Measurements from ENCODE around the gene PPP4R2. TPM values are rescaled to one million over a fixed set of nuclear protein-coding genes. Genes with fewer than 3 reads are reported as not detected.
A peak's percentile ranks its signal among the peaks of the same experiment; 100 is the strongest.

The PPP4R2 gene
- total RNA-seq, 1 experiment from 2014 or later: 53.7 TPM

DNA sequence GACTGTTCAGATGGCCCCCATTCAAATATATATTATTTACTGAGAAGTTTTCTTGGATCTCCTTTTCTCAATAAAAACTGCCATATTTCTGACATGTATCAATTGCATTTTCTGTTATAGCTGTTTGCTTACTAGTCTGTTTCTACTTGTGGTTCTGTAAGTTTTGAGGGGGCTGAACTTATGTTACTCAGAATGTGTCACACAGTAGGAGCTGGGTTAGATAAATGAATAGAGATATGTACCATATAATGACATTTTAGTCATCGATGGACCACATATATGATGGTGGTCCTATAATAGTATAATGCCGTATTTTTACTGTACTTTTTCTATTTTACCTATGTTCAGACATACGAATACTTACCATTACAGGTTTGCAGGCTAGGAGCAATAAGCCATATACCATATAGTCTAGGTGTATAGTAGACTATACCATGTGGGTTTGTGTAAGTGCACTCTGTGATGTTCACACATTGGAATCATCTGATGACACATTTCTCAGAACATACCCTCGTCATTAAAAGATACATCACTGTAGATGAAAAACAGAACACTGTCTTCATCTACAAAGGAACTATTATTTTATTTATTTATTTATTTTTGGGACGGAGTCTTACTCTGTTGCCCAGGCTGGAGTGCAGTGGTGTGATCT, 22.3 kb downstream of the PPP4R2 start:
- Histone ChIP-seq H3K9me3 (replicated peaks) (no peaks in the 10 kb centered on the region), H3K27me3 (replicated peaks) (no peaks in the 10 kb centered on the region), H3K36me3 (peaks cover 9% of the 10 kb centered on the region; the same call in 1 of the 2 replicates), H3K4me1 (replicated peaks) (no peaks in the 10 kb centered on the region), H3K27ac (no peak overlapping the region), H3K4me3 (no peak overlapping the region)
- no peak for DNase-seq (ENCODE audit: low read depth in 1 of 2, low spot score in 2 of 2)

DNA sequence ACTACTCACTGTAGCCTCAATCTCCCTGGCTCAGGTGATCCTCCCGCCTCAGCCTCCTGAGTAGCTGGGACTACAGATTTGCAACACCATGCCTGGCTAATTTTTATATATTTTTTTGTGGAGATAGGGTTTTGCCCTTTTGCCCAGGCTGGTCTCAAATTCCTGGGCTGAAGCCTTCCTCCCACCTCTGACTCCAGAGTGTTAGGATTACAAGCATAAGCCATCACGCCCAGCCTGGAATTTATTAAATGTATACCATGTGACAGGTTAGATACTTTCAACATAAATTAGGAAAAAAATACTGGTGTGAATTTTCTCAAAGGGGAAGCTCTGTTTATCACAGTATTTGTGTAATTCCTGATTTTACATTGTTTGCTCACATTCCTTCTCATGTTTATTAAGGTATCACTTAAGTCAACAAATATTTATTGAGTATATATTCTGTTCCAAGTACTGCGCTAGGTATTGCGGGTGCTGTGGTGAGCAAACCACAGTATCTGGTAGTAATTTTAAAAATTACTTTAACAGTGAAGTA, 24.8 kb downstream of the PPP4R2 start:
- Histone ChIP-seq H3K4me3 (no peak overlapping the region), H3K27me3 (replicated peaks) (no peaks in the 10 kb centered on the region), H3K9me3 (replicated peaks) (no peaks in the 10 kb centered on the region), H3K36me3 (peaks cover 9% of the 10 kb centered on the region; the same call in 1 of the 2 replicates), H3K4me1 (replicated peaks) (peaks cover 15% of the 10 kb centered on the region; the same call in 1 of the 2 replicates), H3K27ac (no peak overlapping the region)
- no peak for DNase-seq (ENCODE audit: low read depth in 1 of 2, low spot score in 2 of 2)

DNA sequence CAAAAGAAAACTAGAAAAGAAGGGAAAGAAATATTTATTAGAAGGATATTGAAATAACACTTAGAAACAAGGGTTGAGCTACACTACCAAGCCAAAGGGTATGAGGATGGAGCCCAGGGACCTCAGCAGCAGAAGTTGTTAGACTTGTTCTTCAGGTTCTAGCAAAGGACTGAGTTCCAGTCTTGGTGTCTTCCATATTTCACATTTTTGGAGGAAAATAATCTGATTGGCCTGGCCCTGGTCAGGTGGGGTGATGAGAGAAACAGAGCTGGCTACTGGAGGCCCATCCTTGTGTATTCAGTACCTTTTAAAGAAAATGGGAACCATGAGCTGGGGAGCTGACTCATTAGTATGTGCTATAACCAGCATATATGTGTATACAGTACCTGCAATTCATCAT, 28.2 kb downstream of the PPP4R2 start:
- Histone ChIP-seq H3K4me1 (replicated peaks) (peaks cover 28% of the 10 kb centered on the region), H3K4me3 (no peak overlapping the region), H3K36me3 (peaks cover 8% of the 10 kb centered on the region; the same call in 1 of the 2 replicates), H3K27ac (no peak overlapping the region), H3K27me3 (replicated peaks) (no peaks in the 10 kb centered on the region), H3K9me3 (replicated peaks) (no peaks in the 10 kb centered on the region)
- no peak for DNase-seq (ENCODE audit: low read depth in 1 of 2, low spot score in 2 of 2)

DNA sequence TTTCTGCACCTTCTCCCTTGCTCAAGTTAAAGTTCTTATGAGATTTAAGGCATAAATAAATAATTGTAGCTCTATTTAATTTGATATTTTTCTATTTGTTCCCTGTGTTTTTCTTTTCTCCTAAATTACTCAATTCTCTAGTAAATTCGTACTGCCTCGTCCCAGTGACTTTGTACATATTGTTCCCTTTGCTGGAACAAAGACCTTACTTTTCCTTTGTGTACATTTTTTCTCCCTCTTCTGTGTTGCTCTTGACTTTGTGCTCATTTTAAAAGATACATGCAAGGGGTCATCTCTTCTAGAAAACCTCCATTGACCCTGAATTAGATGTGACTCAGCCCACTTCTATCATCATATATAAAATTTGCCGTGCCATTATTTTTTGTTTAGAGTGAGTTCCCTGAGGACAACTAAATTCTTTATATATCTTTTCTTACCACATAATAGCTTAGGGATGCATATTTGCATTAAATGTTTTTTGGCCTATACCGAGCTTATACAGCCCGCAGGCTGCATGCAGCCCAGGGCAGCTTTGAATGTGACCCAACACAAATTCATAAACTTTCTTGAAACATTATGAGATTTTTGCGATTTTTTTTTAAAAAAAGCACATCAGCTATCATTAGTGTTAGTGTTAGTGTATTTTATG, 29.6 kb downstream of the PPP4R2 start:
- no peaks in the 10 kb centered on the region for H3K27me3 ChIP-seq (replicated peaks)
- H3K27ac ChIP-seq: no peak overlapping the region
- no peaks in the 10 kb centered on the region for H3K9me3 ChIP-seq (replicated peaks)
- DNase-seq (ENCODE audit: low read depth in 1 of 2, low spot score in 2 of 2): no peak
- peaks cover 28% of the 10 kb centered on the region for H3K4me1 ChIP-seq (replicated peaks)
- H3K36me3 ChIP-seq: peaks cover 10% of the 10 kb centered on the region; the same call in 1 of the 2 replicates
- H3K4me3 ChIP-seq: no peak overlapping the region

DNA sequence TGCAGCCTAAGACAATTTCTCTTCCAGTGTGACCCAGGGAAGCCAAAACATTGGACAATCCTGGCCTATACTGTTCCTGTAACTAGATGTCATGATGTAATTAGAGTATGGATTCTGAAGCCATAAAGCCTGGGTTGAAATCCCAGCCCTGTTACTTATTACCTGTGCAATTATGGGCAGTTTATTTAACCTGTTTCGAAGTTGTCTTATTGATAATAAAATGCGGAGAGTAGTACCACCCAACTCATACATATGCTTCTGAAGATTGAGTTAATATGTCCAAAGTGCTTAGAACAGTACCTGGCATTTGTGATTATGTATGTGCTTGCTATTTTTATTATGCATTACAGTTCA, 30.1 kb downstream of the PPP4R2 start:
- Histone ChIP-seq H3K4me1 (replicated peaks) (peaks cover 28% of the 10 kb centered on the region), H3K9me3 (replicated peaks) (no peaks in the 10 kb centered on the region), H3K4me3 (no peak overlapping the region), H3K27ac (no peak overlapping the region), H3K27me3 (replicated peaks) (no peaks in the 10 kb centered on the region), H3K36me3 (peaks cover 10% of the 10 kb centered on the region; the same call in 1 of the 2 replicates)
- DNase-seq (ENCODE audit: low read depth in 1 of 2, low spot score in 2 of 2): no peak

DNA sequence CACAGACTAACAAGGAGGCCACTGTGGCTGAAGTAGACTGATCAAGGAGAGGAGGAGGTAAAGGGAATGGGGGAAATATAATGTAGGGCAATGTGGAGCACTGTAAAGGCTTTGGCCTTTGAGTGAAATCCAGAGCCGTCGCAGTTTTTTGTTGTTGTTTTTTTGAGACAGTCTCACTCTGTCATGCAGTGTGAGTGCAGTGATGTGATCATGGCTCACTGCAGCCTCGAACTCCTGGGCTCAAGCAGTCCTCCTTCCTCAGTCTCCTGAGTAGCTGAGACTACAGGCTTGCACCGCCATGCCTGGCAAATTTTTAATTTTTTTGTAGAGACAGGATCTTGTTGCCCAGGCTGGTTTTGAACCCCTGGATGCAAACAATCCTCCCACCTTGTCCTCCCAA, 32.2 kb downstream of the PPP4R2 start:
- Histone ChIP-seq H3K4me1 (replicated peaks) (peaks cover 28% of the 10 kb centered on the region), H3K9me3 (replicated peaks) (no peaks in the 10 kb centered on the region), H3K27ac (no peak overlapping the region; the same call in 1 of the 2 replicates), H3K4me3 (no peak overlapping the region), H3K36me3 (peaks cover 10% of the 10 kb centered on the region; the same call in 1 of the 2 replicates), H3K27me3 (replicated peaks) (no peaks in the 10 kb centered on the region)
- no peak for DNase-seq (ENCODE audit: low read depth in 1 of 2, low spot score in 2 of 2)

DNA sequence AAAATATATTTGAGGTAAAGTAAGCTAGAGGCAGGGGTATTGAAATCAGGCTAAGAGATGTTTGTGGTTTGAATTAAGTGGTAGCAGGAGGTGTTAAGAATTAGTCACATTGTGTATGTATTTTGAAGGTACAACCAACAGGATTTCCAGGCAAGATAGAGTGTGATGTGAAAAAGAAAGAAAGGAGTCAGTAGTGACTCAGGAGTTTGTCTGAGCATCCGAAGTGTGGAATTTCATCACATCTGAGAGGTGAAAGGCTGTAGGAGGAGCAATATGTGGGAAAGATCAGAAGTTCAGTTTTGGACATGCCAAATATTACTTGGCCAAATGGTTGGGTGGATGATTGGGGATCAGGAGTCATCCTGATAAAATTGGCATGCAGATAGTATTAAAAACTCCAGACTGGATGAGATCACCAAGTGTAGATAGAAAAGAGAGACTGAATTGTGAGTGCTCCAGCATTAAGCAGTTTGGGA, 32.7 kb downstream of the PPP4R2 start:
- peaks cover 28% of the 10 kb centered on the region for H3K4me1 ChIP-seq (replicated peaks)
- DNase-seq (ENCODE audit: low read depth in 1 of 2, low spot score in 2 of 2): peak in 1 of 2 experiments; percentile 40
- no peaks in the 10 kb centered on the region for H3K9me3 ChIP-seq (replicated peaks)
- H3K36me3 ChIP-seq: peaks cover 10% of the 10 kb centered on the region; the same call in 1 of the 2 replicates
- no peak overlapping the region for H3K4me3 ChIP-seq
- no peak overlapping the region; the same call in 1 of the 2 replicates for H3K27ac ChIP-seq
- no peaks in the 10 kb centered on the region for H3K27me3 ChIP-seq (replicated peaks)

DNA sequence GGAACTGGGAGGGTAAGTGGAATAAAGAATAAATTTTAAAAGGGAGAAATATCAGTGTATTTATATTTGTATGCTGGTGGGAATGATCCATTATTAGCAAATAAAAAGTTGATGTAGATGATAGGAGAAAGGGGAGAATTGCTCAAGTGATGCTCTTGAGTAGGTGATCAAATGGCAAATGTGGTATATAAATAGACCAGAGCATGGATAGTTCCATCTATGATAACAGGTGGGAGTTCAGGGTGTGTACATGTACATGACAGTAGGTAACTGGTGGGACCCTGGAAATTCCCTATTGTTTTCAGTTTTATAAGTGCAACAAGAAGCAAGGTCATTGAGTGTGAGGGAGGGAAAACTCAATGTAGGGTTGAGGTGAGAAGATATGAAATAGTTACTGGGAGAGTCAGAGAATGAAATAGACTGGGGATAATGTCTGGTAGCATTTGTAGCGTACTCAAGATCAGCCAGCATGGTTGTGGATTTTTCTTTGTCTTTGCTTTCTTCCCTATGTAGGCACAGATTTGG, 33.5 kb downstream of the PPP4R2 start:
- Histone ChIP-seq H3K27ac (no peak overlapping the region), H3K27me3 (replicated peaks) (no peaks in the 10 kb centered on the region), H3K4me3 (no peak overlapping the region), H3K9me3 (replicated peaks) (no peaks in the 10 kb centered on the region), H3K36me3 (peaks cover 10% of the 10 kb centered on the region; the same call in 1 of the 2 replicates), H3K4me1 (replicated peaks) (peaks cover 21% of the 10 kb centered on the region)
- DNase-seq (ENCODE audit: low read depth in 1 of 2, low spot score in 2 of 2): no peak

DNA sequence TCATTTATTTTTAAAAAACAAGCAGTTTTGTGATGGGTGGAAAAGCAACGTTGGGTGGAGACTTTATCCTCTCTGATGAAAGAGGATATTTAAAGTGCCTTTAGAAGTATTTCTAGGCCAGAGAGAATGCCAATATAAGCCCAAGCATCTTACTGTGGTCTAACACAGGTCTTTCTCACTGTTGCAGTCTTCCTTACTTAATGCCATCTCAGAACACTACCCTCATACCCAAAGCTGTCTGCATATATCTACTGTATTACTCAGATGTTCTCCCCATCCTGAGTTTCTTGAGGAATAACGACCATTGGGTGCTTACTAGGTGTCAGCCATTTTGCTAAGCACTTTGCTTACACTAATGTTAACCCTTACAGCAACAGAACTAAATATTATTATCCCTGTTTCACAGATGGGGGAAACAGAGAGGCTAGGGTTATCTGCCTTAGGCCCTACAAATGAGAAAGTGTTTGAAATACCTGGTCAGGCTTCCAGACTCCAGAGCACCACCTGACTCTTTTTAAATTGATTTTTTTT, 35.0 kb downstream of the PPP4R2 start:
- Histone ChIP-seq H3K36me3 (peaks cover 12% of the 10 kb centered on the region), H3K4me1 (replicated peaks) (peaks cover 23% of the 10 kb centered on the region), H3K4me3 (no peak overlapping the region), H3K27ac (no peak overlapping the region), H3K9me3 (replicated peaks) (no peaks in the 10 kb centered on the region), H3K27me3 (replicated peaks) (no peaks in the 10 kb centered on the region)
- no peak for DNase-seq (ENCODE audit: low read depth in 1 of 2, low spot score in 2 of 2)

DNA sequence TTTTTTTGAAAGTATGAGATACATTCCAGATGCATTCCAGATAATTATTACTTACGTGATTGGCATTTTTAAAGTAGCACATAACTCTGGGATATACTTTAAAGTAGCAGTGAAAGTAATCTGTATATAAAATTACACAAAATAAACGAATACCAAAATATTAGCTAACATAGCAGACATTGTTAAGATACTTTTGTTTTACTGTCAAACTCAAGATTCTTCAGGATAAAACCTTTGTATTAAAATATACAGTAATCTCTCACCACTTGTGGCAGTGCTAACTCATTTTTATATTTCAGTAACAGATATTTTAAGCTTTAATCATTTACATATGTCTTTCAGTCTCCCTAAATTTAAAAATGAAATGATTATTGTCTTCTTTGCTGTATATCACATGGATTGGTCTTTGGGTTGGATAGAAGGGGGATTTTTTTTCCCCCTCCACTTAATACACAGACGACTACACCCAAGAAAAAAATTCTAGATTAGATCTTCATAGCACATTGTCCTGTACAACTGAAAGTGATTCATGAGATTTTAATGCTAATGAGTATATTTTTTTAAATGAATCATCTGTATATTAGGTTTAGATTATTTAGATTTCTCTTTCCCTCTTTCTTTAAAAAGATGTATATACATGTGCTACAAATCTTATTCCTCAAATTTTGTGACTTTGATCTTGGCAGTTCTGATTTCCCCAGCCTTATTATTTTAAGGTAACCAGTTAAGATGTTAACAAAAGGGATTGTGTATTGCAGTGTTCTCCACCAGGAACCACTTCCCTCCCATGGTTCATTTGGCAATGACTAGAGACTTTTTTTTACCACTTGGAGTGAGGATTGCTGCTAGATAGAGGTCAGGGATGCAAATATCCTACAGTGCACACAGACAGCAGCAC, 40.3 kb downstream of the PPP4R2 start:
- Histone ChIP-seq H3K27ac (peak overlapping the region; percentile 41), H3K4me1 (replicated peaks) (peaks cover 30% of the 10 kb centered on the region), H3K9me3 (replicated peaks) (no peaks in the 10 kb centered on the region), H3K27me3 (replicated peaks) (no peaks in the 10 kb centered on the region), H3K36me3 (peaks cover 18% of the 10 kb centered on the region), H3K4me3 (no peak overlapping the region)
- DNase-seq (ENCODE audit: low read depth in 1 of 2, low spot score in 2 of 2): peak in 1 of 2 experiments; percentile 55

DNA sequence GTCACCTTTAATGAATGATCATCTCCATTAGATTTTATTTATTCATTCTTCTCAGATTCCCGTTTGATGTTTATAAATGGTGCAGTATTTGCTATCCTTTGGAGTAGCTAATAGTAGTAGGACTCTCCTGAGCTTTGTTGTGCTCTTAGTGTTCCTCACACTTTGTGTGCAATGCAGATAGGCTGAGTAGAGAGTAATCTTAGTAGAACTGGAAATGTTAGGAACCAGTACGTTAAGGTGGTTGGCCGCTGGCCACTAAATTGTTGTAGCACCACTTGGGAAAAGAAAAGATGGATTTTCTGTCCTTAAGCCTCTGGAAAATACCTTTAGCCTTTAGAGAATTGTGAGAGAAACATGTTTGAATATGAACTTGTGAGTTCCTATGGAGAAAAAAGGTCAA, 44.9 kb downstream of the PPP4R2 start:
- peaks cover 22% of the 10 kb centered on the region for H3K4me1 ChIP-seq (replicated peaks)
- no peaks in the 10 kb centered on the region for H3K9me3 ChIP-seq (replicated peaks)
- H3K27ac ChIP-seq: no peak overlapping the region
- DNase-seq (ENCODE audit: low read depth in 1 of 2, low spot score in 2 of 2): no peak
- H3K36me3 ChIP-seq: peaks cover 18% of the 10 kb centered on the region; the same call in 1 of the 2 replicates
- H3K4me3 ChIP-seq: no peak overlapping the region
- no peaks in the 10 kb centered on the region for H3K27me3 ChIP-seq (replicated peaks)

DNA sequence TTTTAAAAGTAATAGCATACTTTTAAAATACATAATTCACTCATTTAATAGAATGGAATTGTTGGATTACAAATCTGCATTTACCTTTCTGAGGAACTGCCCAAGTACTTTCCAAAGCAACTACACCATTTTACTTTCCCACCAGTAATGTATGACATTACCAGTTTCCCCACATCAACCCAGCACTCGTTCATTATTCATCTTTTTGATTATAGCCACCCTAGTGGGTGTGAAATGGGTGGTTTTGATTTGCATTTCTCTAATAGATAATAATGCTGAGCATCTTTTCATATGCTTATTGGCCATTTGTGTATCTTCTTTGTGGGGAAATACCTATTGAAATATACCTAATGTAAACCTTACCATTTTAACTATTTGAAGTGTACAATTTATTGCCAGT, 46.8 kb downstream of the PPP4R2 start:
- Histone ChIP-seq H3K9me3 (replicated peaks) (no peaks in the 10 kb centered on the region), H3K27me3 (replicated peaks) (no peaks in the 10 kb centered on the region), H3K4me1 (replicated peaks) (peaks cover 3% of the 10 kb centered on the region), H3K27ac (no peak overlapping the region), H3K36me3 (peaks cover 21% of the 10 kb centered on the region), H3K4me3 (no peak overlapping the region)
- DNase-seq (ENCODE audit: low read depth in 1 of 2, low spot score in 2 of 2): no peak

DNA sequence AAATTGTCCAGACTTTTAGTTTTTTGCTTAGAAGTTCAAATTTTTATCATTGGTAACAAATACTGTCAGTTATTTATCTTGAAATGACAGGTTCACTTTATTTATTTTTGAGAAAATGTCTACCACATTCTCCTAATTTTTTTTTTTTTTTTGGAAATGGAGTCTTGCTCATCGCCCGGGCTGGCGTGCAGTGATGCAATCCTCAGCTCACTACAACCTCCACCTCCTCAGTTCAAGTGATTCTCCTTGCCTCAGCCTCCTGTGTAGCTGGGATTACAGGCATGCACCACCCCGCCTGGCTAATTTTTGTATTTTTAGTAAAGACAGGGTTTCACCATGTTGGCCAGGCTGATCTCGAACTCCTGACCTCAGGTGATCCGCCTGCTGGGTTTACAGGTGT, 48.8 kb downstream of the PPP4R2 start:
- DNase-seq (ENCODE audit: low read depth in 1 of 2, low spot score in 2 of 2): no peak
- Histone ChIP-seq H3K4me1 (replicated peaks) (no peaks in the 10 kb centered on the region), H3K27me3 (replicated peaks) (no peaks in the 10 kb centered on the region), H3K4me3 (no peak overlapping the region), H3K9me3 (replicated peaks) (no peaks in the 10 kb centered on the region), H3K27ac (no peak overlapping the region), H3K36me3 (peaks cover 19% of the 10 kb centered on the region)
